HCT116 (cell line): ENCODE measurements around the gene TMA16. TPM values are rescaled to one million over a fixed set of nuclear protein-coding genes. Genes with fewer than 3 reads are reported as not detected.

Experiments used
- ATAC-seq: fragments of 200-7000 bp; cut with Tn5 transposase; 2 replicates; pipeline ENCODE4 v1.9.1; 2020; ENCODE audit warnings: mild to moderate bottlenecking, moderate library complexity
- BruUV-seq: library from RNA; stranded (reverse); fragments of 400-500 nt; replicated peaks from 2 replicates; lab custom pipeline; 2021; lab: Mats Ljungman, UMichigan
- CTCF ChIA-PET: fragments of 300-600 bp; sonication (Branson Sonifier 250); formaldehyde crosslinking; loops from one replicate; lab custom pipeline; 2021; ENCODE audit warnings: antibody characterized with exemption; lab: Charles Lee
- POLR2A ChIA-PET: fragments of 300-600, 350-600 bp; sonication (Branson Sonifier 250); formaldehyde crosslinking; loops from one replicate; lab custom pipeline; 2021; ENCODE audit warnings: antibody characterized with exemption; lab: Charles Lee
- RAD21 ChIA-PET, 2 experiments: fragments of 300-600 bp; sonication (Branson Sonifier 250); formaldehyde crosslinking; loops; one replicate each; lab custom pipeline; 2023; ENCODE audit warnings: low total read pairs in 2 of 2; ENCODE audit not compliant: uncharacterized antibody in 2 of 2, unreplicated experiment in 2 of 2, low non-redundant PET in 1 of 2; lab: Charles Lee
- DNase-seq: peaks from one replicate; pipeline ENCODE4 v3.0.0-alpha.2; 2010; ENCODE audit warnings: low read depth, low spot score
- H2AFZ ChIP-seq: fragments of 200-600 bp; shearing (Covaris generic), sonication (generic); 2 replicates; pipeline ENCODE4 v1.6.1; 2017; ENCODE audit warnings: low read depth, mixed run types, mixed read lengths, antibody characterized with exemption, low read length; ENCODE audit not compliant: poor library complexity, severe bottlenecking
- H3K27ac ChIP-seq: 2 replicates; pipeline ENCODE4 v1.5.1; 2012; ENCODE audit warnings: low read depth, low read length
- H3K27me3 ChIP-seq: fragments of 200-600 bp; sonication (generic); 2 replicates; pipeline ENCODE4 v1.6.1; 2016; ENCODE audit warnings: mixed run types, low read length, mixed read lengths; ENCODE audit not compliant: insufficient read depth
- H3K36me3 ChIP-seq, 2 experiments: fragments of 200-500 bp in 1 of 2; fragments of 200-600 bp in 1 of 2; sonication (Bioruptor generic) in 1 of 2; sonication (generic) in 1 of 2; 2 replicates each; pipeline versions ENCODE4 v1.5.1 to v1.6.1; 2014 to 2016; ENCODE audit warnings: low read length in 2 of 2, inconsistent platforms in 1 of 2, mixed read lengths in 1 of 2, mixed run types in 1 of 2; ENCODE audit not compliant: insufficient read depth in 2 of 2, control insufficient read depth in 1 of 2
- H3K4me1 ChIP-seq, 2 experiments: fragments of 200-600 bp in 1 of 2; sonication (generic) in 1 of 2; 2 replicates each; pipeline versions ENCODE4 v1.5.1 to v1.6.1; 2012 to 2017; ENCODE audit warnings: low read length in 2 of 2, inconsistent platforms in 1 of 2, mild to moderate bottlenecking in 1 of 2, mixed read lengths in 1 of 2, mixed run types in 1 of 2, moderate library complexity in 1 of 2; ENCODE audit not compliant: insufficient read depth in 2 of 2, control insufficient read depth in 1 of 2
- H3K4me2 ChIP-seq: fragments of 200-600 bp; sonication (generic); 2 replicates; pipeline ENCODE4 v1.6.1; 2017; ENCODE audit warnings: mixed run types, low read length, mixed read lengths
- H3K4me3 ChIP-seq, 2 experiments: fragments of 200-600 bp in 1 of 2; sonication (generic) in 1 of 2; replicated peaks in 1 of 2; 2 replicates each; pipeline ENCODE4 v1.5.1; 2011 to 2016; ENCODE audit warnings: low read length in 2 of 2, control low read depth in 1 of 2, low read depth in 1 of 2, mild to moderate bottlenecking in 1 of 2, mixed read lengths in 1 of 2, mixed run types in 1 of 2
- H3K79me2 ChIP-seq: fragments of 200-600 bp; sonication (generic); 2 replicates; pipeline ENCODE4 v1.6.1; 2017; ENCODE audit warnings: mild to moderate bottlenecking, mixed run types, low read length, moderate library complexity, mixed read lengths; ENCODE audit not compliant: insufficient read depth
- H3K9ac ChIP-seq: fragments of 200-600 bp; sonication (generic); 2 replicates; pipeline ENCODE4 v1.6.1; 2016; ENCODE audit warnings: low read length, mixed read lengths
- H3K9me2 ChIP-seq: fragments of 200-600 bp; sonication (generic), shearing (Covaris generic); 2 replicates; pipeline ENCODE4 v1.6.1; 2017; ENCODE audit warnings: mixed run types, mild to moderate bottlenecking, moderate library complexity; ENCODE audit not compliant: insufficient read depth
- H3K9me3 ChIP-seq, 2 experiments: fragments of 200-500 bp in 1 of 2; fragments of 200-600 bp in 1 of 2; sonication (Bioruptor generic) in 1 of 2; sonication (generic) in 1 of 2; 2 replicates each; pipeline ENCODE4 v1.6.1; 2014 to 2017; ENCODE audit warnings: low read length in 2 of 2, mixed read lengths in 2 of 2, inconsistent platforms in 1 of 2, low read depth in 1 of 2, mild to moderate bottlenecking in 1 of 2, mixed run types in 1 of 2, moderate library complexity in 1 of 2; ENCODE audit not compliant: control insufficient read depth in 1 of 2, insufficient read depth in 1 of 2
- H4K20me1 ChIP-seq: fragments of 200-600 bp; sonication (generic), shearing (Covaris generic); 2 replicates; pipeline ENCODE4 v1.6.1; 2017; ENCODE audit warnings: mixed run types, mild to moderate bottlenecking, moderate library complexity; ENCODE audit not compliant: insufficient read depth
- CEBPB ChIP-seq: IDR thresholded peaks from 2 replicates; pipeline ENCODE4 v1.6.1; 2012; ENCODE audit warnings: low read depth
- EZH2 ChIP-seq: fragments of 200-600 bp; sonication (generic); IDR thresholded peaks from 2 replicates; pipeline ENCODE4 v1.6.1; 2017; ENCODE audit warnings: antibody characterized with exemption, mixed run types
- JUND ChIP-seq: IDR thresholded peaks from 2 replicates; pipeline ENCODE4 v1.6.1; 2012
- POLR2A ChIP-seq: IDR thresholded peaks from 2 replicates; pipeline ENCODE4 v1.7.0; 2011; ENCODE audit warnings: borderline replicate concordance; ENCODE audit not compliant: insufficient read depth, insufficient read length; ENCODE audit errors: extremely low read depth
- POLR2AphosphoS5 ChIP-seq: IDR thresholded peaks from 2 replicates; pipeline ENCODE4 v1.6.1; 2011; ENCODE audit warnings: mild to moderate bottlenecking, low read depth, low read length, moderate library complexity
- RAD21 ChIP-seq: IDR thresholded peaks from 2 replicates; pipeline ENCODE4 v1.6.1; 2012; ENCODE audit warnings: low read depth, mild to moderate bottlenecking
- SIN3A ChIP-seq: IDR thresholded peaks from 2 replicates; pipeline ENCODE4 v1.6.1; 2012; ENCODE audit warnings: low read depth
- TCF7L2 ChIP-seq: IDR thresholded peaks from 2 replicates; pipeline ENCODE4 v1.7.0; 2011; ENCODE audit warnings: borderline replicate concordance, inconsistent platforms; ENCODE audit not compliant: insufficient read depth, insufficient read length; ENCODE audit errors: extremely low read depth
- intact Hi-C: fragments of 100-400 bp; cut with micrococcal nuclease; formaldehyde crosslinking; loops from 2 replicates; pipeline ENCODE4 v1.10.0; 2022
- total RNA-seq: library from RNA; stranded (reverse); gene quantifications from one replicate; pipeline ENCODE4 v1.2.1, GENCODE V29; 2021; ENCODE audit not compliant: unreplicated experiment
- TF ChIP-seq, protein P1 (sequence below): IDR thresholded peaks from 2 replicates; pipeline ENCODE4 v1.6.1; 2012
- TF ChIP-seq, protein P2 (sequence below), 3 experiments: fragments of 200-600 bp in 1 of 3; sonication (generic) in 1 of 3; IDR thresholded peaks in 2 of 3; conservative IDR thresholded peaks in 1 of 3; 2 replicates each; pipeline ENCODE4 v1.5.1; 2012 to 2017; ENCODE audit warnings: low read depth in 2 of 3, low read length in 2 of 3, antibody characterized with exemption in 1 of 3, borderline replicate concordance in 1 of 3, control low read depth in 1 of 3, mild to moderate bottlenecking in 1 of 3, mixed read lengths in 1 of 3, mixed run types in 1 of 3, moderate library complexity in 1 of 3; ENCODE audit not compliant: insufficient read depth in 1 of 3

The TMA16 gene
- total RNA-seq, 1 experiment from 2014 or later: 52.7 TPM

DNA sequence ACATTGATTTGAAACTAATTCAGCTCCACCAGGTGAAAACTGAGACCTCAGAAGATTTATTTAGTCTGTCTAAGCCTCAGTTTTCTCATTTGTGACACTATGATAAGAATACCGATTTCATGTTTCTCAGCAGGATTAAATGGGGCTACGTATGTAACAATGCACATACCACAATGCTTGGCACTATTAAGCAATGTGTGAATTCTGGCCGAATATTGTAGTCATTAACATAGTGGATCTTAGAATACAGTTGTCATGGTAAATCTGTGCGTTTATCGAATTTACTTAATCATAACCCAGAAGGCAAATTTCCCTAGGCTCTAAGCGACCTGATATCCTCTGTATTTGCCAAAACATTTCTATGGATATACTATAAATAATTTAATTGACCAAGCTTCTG lies 69.1 kb downstream of the TMA16 start:
- CTCF ChIA-PET: no interaction called here
- H3K9me3 ChIP-seq: no peaks in the 10 kb centered on the region
- intact Hi-C loops: no loop called here
- POLR2A ChIA-PET: no interaction called here
- no peak for TF ChIP-seq RAD21
- TF ChIP-seq SIN3A: no peak
- no peak for TF ChIP-seq JUND
- no peak for TF ChIP-seq CEBPB
- TF ChIP-seq, protein P1, sequence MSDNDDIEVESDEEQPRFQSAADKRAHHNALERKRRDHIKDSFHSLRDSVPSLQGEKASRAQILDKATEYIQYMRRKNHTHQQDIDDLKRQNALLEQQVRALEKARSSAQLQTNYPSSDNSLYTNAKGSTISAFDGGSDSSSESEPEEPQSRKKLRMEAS: no peak
- TF ChIP-seq TCF7L2: no peak
- no peak for TF ChIP-seq POLR2AphosphoS5
- TF ChIP-seq POLR2A: no peak
- DNase-seq (no peak), ATAC-seq (no peak)
- H4K20me1 ChIP-seq: no peaks in the 10 kb centered on the region
- H2AFZ ChIP-seq: no peak overlapping the region
- no peaks in the 10 kb centered on the region for H3K79me2 ChIP-seq
- H3K9ac ChIP-seq: no peak overlapping the region
- no peaks in the 10 kb centered on the region for H3K9me2 ChIP-seq
- H3K4me2 ChIP-seq: no peak overlapping the region
- no peaks in the 10 kb centered on the region for H3K36me3 ChIP-seq
- no peak overlapping the region for H3K4me3 ChIP-seq
- BruUV-seq: no TSS peak
- RAD21 ChIA-PET: no interaction called here
- no peaks in the 10 kb centered on the region for H3K4me1 ChIP-seq
- H3K27me3 ChIP-seq: no peaks in the 10 kb centered on the region
- no peak overlapping the region for H3K27ac ChIP-seq

DNA sequence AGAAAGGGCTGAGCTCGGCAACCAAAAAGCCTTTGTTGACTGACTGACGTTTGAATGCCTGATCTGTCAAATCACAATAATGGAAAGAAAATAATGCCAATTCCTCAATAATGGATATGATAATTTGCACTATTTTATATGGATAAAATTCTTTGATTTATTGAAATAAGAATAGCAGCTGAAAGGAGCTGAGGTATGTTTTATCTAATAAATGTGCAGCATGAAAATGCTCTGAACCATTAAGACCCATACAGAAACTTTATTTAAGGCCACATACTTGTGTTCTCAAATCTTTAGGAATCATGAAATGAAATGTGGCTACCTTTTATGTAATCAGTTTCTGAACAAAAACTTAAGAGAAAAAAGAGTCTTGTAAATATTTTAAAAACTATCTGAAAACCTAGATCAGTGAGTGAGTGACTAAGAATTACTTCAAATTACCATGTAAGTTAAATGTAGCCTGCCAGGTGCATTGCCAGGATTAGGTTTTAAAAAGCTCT lies 69.8 kb downstream of the TMA16 start:
- Histone ChIP-seq H3K9me3 (no peaks in the 10 kb centered on the region), H4K20me1 (no peaks in the 10 kb centered on the region), H3K4me2 (no peak overlapping the region), H3K4me3 (no peak overlapping the region), H3K36me3 (no peaks in the 10 kb centered on the region), H3K4me1 (no peaks in the 10 kb centered on the region), H3K27ac (no peak overlapping the region), H3K9me2 (no peaks in the 10 kb centered on the region), H3K79me2 (no peaks in the 10 kb centered on the region), H2AFZ (no peak overlapping the region), H3K27me3 (no peaks in the 10 kb centered on the region), H3K9ac (no peak overlapping the region)
- ChIA-PET RAD21 (no interaction called here), CTCF (no interaction called here), POLR2A (no interaction called here)
- TF ChIP-seq, protein P1: no peak
- TF ChIP-seq, protein P2, sequence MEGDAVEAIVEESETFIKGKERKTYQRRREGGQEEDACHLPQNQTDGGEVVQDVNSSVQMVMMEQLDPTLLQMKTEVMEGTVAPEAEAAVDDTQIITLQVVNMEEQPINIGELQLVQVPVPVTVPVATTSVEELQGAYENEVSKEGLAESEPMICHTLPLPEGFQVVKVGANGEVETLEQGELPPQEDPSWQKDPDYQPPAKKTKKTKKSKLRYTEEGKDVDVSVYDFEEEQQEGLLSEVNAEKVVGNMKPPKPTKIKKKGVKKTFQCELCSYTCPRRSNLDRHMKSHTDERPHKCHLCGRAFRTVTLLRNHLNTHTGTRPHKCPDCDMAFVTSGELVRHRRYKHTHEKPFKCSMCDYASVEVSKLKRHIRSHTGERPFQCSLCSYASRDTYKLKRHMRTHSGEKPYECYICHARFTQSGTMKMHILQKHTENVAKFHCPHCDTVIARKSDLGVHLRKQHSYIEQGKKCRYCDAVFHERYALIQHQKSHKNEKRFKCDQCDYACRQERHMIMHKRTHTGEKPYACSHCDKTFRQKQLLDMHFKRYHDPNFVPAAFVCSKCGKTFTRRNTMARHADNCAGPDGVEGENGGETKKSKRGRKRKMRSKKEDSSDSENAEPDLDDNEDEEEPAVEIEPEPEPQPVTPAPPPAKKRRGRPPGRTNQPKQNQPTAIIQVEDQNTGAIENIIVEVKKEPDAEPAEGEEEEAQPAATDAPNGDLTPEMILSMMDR (IDR thresholded peaks at IDR 0.05 in 2 of 3, conservative IDR thresholded peaks at IDR 0.05 in 1 of 3; ENCODE audit: borderline replicate concordance in 1 of 3, insufficient read depth in 1 of 3, low read depth in 2 of 3, low read length in 2 of 3): no peak
- no peak for TF ChIP-seq EZH2
- BruUV-seq: no TSS peak
- ATAC-seq: no peak
- no peak for DNase-seq
- intact Hi-C loops: no loop called here
